ENCODE results near the gene SPATS2. TPM values are rescaled to one million over a fixed set of nuclear protein-coding genes. Genes with fewer than 3 reads are reported as not detected.
"Not testable (repeated sequence)": the region's sequence is repeated elsewhere in the genome, so short reads cannot be mapped to it uniquely, and the experiment has no call there.

SPATS2 gene
- total and polyA plus RNA-seq, 7 donors, result 4.4 to 10.6 (median 9.1) TPM

DNA sequence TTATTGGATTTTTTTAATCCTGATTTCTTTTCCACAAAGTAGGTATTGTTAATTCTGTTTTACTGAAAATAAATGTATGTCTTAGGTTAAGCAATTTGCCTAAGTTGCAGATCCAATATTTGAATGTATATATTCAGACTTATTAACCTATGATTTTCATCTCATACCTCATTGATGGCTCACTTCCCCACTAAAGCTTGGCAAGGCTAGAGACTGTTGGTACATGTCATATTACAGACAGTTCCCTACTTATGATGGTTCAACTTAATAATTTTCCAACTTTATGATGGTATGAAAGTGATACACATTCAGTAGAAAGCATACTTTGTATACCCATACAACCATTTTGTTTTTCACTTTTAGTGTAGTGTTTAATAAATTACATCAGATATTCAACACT lies 138.4 kb downstream of the SPATS2 start:
- H3K27ac ChIP-seq, result no peak overlapping the region
- DNase-seq (no peak), ATAC-seq (no peak)
- H3K4me3 ChIP-seq, result no peak overlapping the region
- intact Hi-C loops (cut with DNase I), result no loop called here
- peaks cover 0 to 12% of the 10 kb centered on the region in 2 donors for H3K36me3 ChIP-seq (ENCODE audit: insufficient read depth in 1 of 2, low read depth in 1 of 2)
- peaks cover 3% of the 10 kb centered on the region for H3K4me1 ChIP-seq
- TF ChIP-seq, protein P1, sequence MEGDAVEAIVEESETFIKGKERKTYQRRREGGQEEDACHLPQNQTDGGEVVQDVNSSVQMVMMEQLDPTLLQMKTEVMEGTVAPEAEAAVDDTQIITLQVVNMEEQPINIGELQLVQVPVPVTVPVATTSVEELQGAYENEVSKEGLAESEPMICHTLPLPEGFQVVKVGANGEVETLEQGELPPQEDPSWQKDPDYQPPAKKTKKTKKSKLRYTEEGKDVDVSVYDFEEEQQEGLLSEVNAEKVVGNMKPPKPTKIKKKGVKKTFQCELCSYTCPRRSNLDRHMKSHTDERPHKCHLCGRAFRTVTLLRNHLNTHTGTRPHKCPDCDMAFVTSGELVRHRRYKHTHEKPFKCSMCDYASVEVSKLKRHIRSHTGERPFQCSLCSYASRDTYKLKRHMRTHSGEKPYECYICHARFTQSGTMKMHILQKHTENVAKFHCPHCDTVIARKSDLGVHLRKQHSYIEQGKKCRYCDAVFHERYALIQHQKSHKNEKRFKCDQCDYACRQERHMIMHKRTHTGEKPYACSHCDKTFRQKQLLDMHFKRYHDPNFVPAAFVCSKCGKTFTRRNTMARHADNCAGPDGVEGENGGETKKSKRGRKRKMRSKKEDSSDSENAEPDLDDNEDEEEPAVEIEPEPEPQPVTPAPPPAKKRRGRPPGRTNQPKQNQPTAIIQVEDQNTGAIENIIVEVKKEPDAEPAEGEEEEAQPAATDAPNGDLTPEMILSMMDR (IDR thresholded peaks at IDR 0.05), result no peak
- H3K9me3 ChIP-seq, result no peaks in the 10 kb centered on the region
- H3K27me3 ChIP-seq (ENCODE audit: insufficient read depth in 3 of 3, low read length in 2 of 3), result no peaks in the 10 kb centered on the region

DNA sequence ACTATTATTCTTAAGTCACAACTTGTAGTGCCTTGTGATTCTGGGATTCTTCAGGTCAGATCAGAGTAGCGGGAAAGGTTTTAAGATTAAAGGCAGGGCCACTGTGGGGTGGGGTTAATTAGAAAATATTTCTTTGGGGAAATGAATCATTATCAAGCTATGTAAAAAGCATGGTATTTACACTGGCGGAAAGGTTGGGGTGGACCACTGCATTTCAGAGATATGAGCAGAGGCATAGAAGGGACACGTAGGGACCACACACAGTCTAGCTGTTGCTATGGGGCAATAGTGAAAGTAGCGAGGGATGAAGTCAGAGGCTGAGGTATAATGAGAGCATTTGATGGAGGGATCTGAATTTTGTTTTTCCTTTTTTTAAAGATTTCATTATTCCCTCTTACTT lies 139.9 kb downstream of the SPATS2 start:
- 92 to 96% (median 94%) methylated on average over 4 of the region's 4 CpGs for WGBS, 3 donors
- peaks cover 3% of the 10 kb centered on the region for H3K4me1 ChIP-seq
- H3K27me3 ChIP-seq (ENCODE audit: insufficient read depth in 3 of 3, low read length in 2 of 3), result no peaks in the 10 kb centered on the region
- no peak for DNase-seq
- TF ChIP-seq, protein P1 (IDR thresholded peaks at IDR 0.05), result no peak
- no peak for ATAC-seq
- intact Hi-C loops (cut with DNase I), result no loop called here
- no peak overlapping the region for H3K27ac ChIP-seq
- no peaks in the 10 kb centered on the region for H3K9me3 ChIP-seq
- H3K4me3 ChIP-seq, result no peak overlapping the region
- H3K36me3 ChIP-seq (ENCODE audit: insufficient read depth in 1 of 2, low read depth in 1 of 2), result peaks cover 0 to 4% of the 10 kb centered on the region in 2 donors

DNA sequence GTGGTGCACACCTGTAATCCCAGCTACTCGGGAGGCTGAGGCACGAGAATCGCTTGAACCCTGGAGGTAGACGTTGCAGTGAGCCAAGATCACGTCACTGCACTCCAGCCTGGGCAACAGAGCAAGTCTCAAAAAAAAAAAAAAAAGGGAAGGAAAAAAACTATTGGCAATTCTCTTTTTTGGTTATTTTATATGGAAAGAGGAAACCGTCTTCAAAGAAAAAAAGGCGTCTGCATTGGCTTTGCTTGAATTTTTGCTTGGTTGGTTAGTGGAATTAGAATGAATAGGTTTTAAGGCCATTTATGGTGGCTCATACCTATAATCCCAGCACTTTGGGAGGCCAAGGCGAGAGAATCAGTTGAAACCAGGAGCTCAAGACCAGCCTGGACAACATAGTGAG lies 142.4 kb downstream of the SPATS2 start:
- H3K36me3 ChIP-seq (ENCODE audit: insufficient read depth in 1 of 2, low read depth in 1 of 2); H3K27ac ChIP-seq; H3K4me3 ChIP-seq; H3K4me1 ChIP-seq; DNase-seq; H3K9me3 ChIP-seq; H3K27me3 ChIP-seq (ENCODE audit: insufficient read depth in 3 of 3, low read length in 2 of 3); ATAC-seq: not testable (repeated sequence)
- intact Hi-C loops (cut with DNase I), result loop anchor here in 1 of 2 donors (5.0 kb wide), 1 partner anchor 222 kb away; no protein-coding TSS in a partner anchor
- 94 to 96% (median 95%) methylated on average over 8 of the region's 8 CpGs for WGBS, 3 donors

DNA sequence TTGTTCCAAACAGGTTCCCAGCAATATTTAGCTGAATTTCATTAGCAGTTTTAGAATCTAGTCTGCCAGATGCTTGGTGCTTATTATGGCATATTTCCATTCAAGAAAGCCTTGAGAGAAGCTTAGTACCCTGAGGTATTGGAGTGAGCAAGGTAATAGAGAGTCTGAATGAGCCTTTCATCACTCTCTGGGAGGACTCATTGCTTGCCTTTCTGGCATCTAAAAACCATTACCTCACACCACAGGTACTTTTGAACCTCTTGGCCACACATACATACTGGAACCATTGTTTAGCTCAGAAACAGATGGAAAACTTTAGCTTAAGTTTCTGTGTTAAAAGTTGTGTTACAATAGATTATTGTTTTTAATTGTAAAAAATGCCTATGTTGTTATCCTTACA lies 144.1 kb downstream of the SPATS2 start:
- intact Hi-C loops (cut with DNase I), result loop anchor here in 1 of 2 donors (5.0 kb wide), 1 partner anchor 224 kb away; no protein-coding TSS in a partner anchor
- H3K4me3 ChIP-seq, result no peak overlapping the region
- no peak overlapping the region for H3K27ac ChIP-seq
- H3K9me3 ChIP-seq, result no peaks in the 10 kb centered on the region
- no peaks in the 10 kb centered on the region for H3K4me1 ChIP-seq
- peaks cover 0 to 18% of the 10 kb centered on the region in 2 donors for H3K36me3 ChIP-seq (ENCODE audit: insufficient read depth in 1 of 2, low read depth in 1 of 2)
- TF ChIP-seq, protein P1 (IDR thresholded peaks at IDR 0.05), result no peak
- DNase-seq (no peak), ATAC-seq (no peak)
- H3K27me3 ChIP-seq (ENCODE audit: insufficient read depth in 3 of 3, low read length in 2 of 3), result no peaks in the 10 kb centered on the region

DNA sequence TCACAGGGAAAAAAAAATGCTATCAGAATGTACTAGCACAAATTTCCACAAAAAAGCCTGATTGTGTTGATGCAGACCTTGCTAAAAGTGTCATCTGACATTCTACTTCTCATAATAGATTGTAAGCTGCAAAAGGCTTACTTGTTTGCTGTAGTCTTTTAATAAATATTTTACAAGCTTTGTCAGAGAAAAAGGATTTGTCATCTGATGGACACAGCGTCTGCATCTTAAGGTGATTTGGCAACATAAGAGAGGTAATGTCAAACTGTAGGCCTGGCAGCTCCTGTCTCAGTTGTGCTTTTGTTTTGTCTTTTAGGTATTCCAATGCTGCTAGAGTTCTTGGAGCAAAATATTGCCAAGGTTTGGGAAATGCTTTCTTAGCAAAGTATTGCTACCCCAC lies 145.3 kb downstream of the SPATS2 start:
- no peak overlapping the region for H3K4me3 ChIP-seq
- H3K9me3 ChIP-seq, result no peaks in the 10 kb centered on the region
- no peak overlapping the region for H3K27ac ChIP-seq
- DNase-seq, result no peak
- TF ChIP-seq, protein P1 (IDR thresholded peaks at IDR 0.05), result no peak
- 79 to 91% (median 90%) methylated on average over 1 of the region's 1 CpG for WGBS, 3 donors
- intact Hi-C loops (cut with DNase I), result loop anchor here in 1 of 2 donors (5.0 kb wide), 1 partner anchor 225 kb away; no protein-coding TSS in a partner anchor
- peaks cover 0 to 21% of the 10 kb centered on the region in 2 donors for H3K36me3 ChIP-seq (ENCODE audit: insufficient read depth in 1 of 2, low read depth in 1 of 2)
- ATAC-seq, result no peak
- H3K4me1 ChIP-seq, result no peaks in the 10 kb centered on the region
- no peaks in the 10 kb centered on the region for H3K27me3 ChIP-seq (ENCODE audit: insufficient read depth in 3 of 3, low read length in 2 of 3)
